Gastrocnemius medialis (tissue), 4 donors: ENCODE measurements around the gene CNST. TPM values are rescaled to one million over a fixed set of nuclear protein-coding genes. Genes with fewer than 3 reads are reported as not detected.

Experiments
- ATAC-seq, 2 donors: fragments of 150-250 bp; one replicate each; pipeline ENCODE4 v1.9.1; 2016
- DNase-seq, 2 donors: peaks; one replicate each; pipeline ENCODE4 v3.0.0-alpha.2; 2019
- H3K27ac ChIP-seq, 4 donors: fragments of 200-600 bp; sonication (generic); 1 replicate in 1 of 4; 2 replicates in 3 of 4; pipeline ENCODE4 v1.5.1; 2016 to 2018; ENCODE audit warnings: mild to moderate bottlenecking in 2 of 4, moderate library complexity in 1 of 4
- H3K27me3 ChIP-seq, 3 donors: fragments of 200-600 bp; sonication (generic) in 2 of 3; 1 replicate in 1 of 3; 2 replicates in 2 of 3; pipeline versions ENCODE4 v1.5.1 to v1.6.0; 2016 to 2019; ENCODE audit warnings: mild to moderate bottlenecking in 1 of 3, moderate library complexity in 1 of 3
- H3K36me3 ChIP-seq, 2 donors: fragments of 200-600 bp; sonication (generic) in 1 of 2; one replicate each; pipeline ENCODE4 v1.5.1; 2017 to 2018
- H3K4me1 ChIP-seq, 2 donors: fragments of 200-600 bp; sonication (generic) in 1 of 2; one replicate each; pipeline ENCODE4 v1.5.1; 2016 to 2017; ENCODE audit warnings: mild to moderate bottlenecking in 2 of 2
- H3K4me3 ChIP-seq, 4 donors: fragments of 200-600 bp; sonication (generic) in 3 of 4; 1 replicate in 1 of 4; 2 replicates in 3 of 4; pipeline ENCODE4 v1.5.1; 2016 to 2019; ENCODE audit warnings: mild to moderate bottlenecking in 2 of 4
- H3K9me3 ChIP-seq, 3 donors: fragments of 200-600 bp; sonication (generic) in 2 of 3; 1 replicate in 1 of 3; 2 replicates in 2 of 3; pipeline ENCODE4 v1.5.1; 2016 to 2019
- CTCF ChIP-seq, 5 experiments: fragments of 450-650 bp in 3 of 5; fragments of 200-600 bp in 2 of 5; sonication (generic) in 2 of 5; IDR thresholded peaks in 4 of 5; conservative IDR thresholded peaks in 1 of 5; 1 replicate in 4 of 5; 2 replicates in 1 of 5; pipeline ENCODE4 v1.5.1; 2016 to 2019; ENCODE audit warnings: antibody characterized with exemption in 5 of 5, mild to moderate bottlenecking in 3 of 5, moderate library complexity in 3 of 5
- POLR2A ChIP-seq, 2 donors: fragments of 450-650 bp; IDR thresholded peaks; one replicate each; pipeline ENCODE4 v1.6.1; 2017; ENCODE audit warnings: antibody characterized with exemption in 2 of 2, mild to moderate bottlenecking in 2 of 2, moderate library complexity in 2 of 2
- in situ Hi-C, 4 donors: fragments of 200-750 bp; cut with MboI; loops; one replicate each; pipeline versions ENCODE4 v1.15.0 to v1.8.0; 2017; ENCODE audit warnings: low sequenced_read_pairs in 4 of 4
- intact Hi-C: fragments of 100-400 bp; cut with DNase I; formaldehyde crosslinking; loops from one replicate; pipeline ENCODE4 v1.15.1; 2023; ENCODE audit warnings: low total_unique reads
- total RNA-seq, 4 donors: library from RNA; depleted of rRNA; stranded (reverse); fragments of >200 nt; gene quantifications; one replicate each; pipeline versions ENCODE4 v1.1.0 to v1.2.3, GENCODE V29; 2016

Gene CNST
- total RNA-seq, 4 donors from 2014 or later, result 62.7 to 105 (median 81.5) TPM

GRCh38 chr1:246579818-246580217 is 13.6 kb downstream of the CNST start:
- H3K27ac ChIP-seq, result peak overlapping the region; percentile 47 to 91 (median 78)
- H3K9me3 ChIP-seq, result no peaks in the 10 kb centered on the region
- H3K36me3 ChIP-seq, result no peaks in the 10 kb centered on the region
- no peak for ATAC-seq
- no peak for DNase-seq
- in situ Hi-C loops, result loop anchor here in 1 of 4 donors (10.0 kb wide), 1 partner anchor 45 kb away; no protein-coding TSS in a partner anchor
- H3K4me1 ChIP-seq, result peaks cover 58 to 83% of the 10 kb centered on the region in 2 donors
- no peak overlapping the region for H3K4me3 ChIP-seq
- intact Hi-C loops, result no loop called here
- TF ChIP-seq CTCF (IDR thresholded peaks at IDR 0.05 in 4 of 5, conservative IDR thresholded peaks at IDR 0.05 in 1 of 5) (no peak), POLR2A (IDR thresholded peaks at IDR 0.05) (no peak)
- H3K27me3 ChIP-seq, result no peaks in the 10 kb centered on the region

GRCh38 chr1:246580497-246581370 is 14.5 kb downstream of the CNST start:
- in situ Hi-C loops, result no loop called here
- no peak overlapping the region for H3K4me3 ChIP-seq
- H3K36me3 ChIP-seq, result no peaks in the 10 kb centered on the region
- intact Hi-C loops, result no loop called here
- peak overlapping the region; percentile 43 to 91 (median 78) for H3K27ac ChIP-seq
- no peaks in the 10 kb centered on the region for H3K27me3 ChIP-seq
- no peak for ATAC-seq
- H3K4me1 ChIP-seq, result peaks cover 63 to 90% of the 10 kb centered on the region in 2 donors
- DNase-seq, result no peak
- TF ChIP-seq POLR2A (IDR thresholded peaks at IDR 0.05) (no peak), CTCF (IDR thresholded peaks at IDR 0.05 in 4 of 5, conservative IDR thresholded peaks at IDR 0.05 in 1 of 5) (no peak)
- H3K9me3 ChIP-seq, result no peaks in the 10 kb centered on the region

- DNase-seq, result no peak
- no peaks in the 10 kb centered on the region for H3K27me3 ChIP-seq
- intact Hi-C loops, result no loop called here
- ATAC-seq, result no peak
- in situ Hi-C loops, result no loop called here
- no peak for TF ChIP-seq POLR2A (IDR thresholded peaks at IDR 0.05)
- H3K27ac ChIP-seq, result peak overlapping the region; percentile 77 to 91 (median 80)
- H3K4me1 ChIP-seq, result peaks cover 71 to 91% of the 10 kb centered on the region in 2 donors
- no peaks in the 10 kb centered on the region for H3K36me3 ChIP-seq
- no peaks in the 10 kb centered on the region for H3K9me3 ChIP-seq
- no peak overlapping the region for H3K4me3 ChIP-seq
Observed at GRCh38 chr1:246582301-246583055, 16.2 kb downstream of the CNST start.

- Histone ChIP-seq H3K9me3 (no peaks in the 10 kb centered on the region), H3K27me3 (no peaks in the 10 kb centered on the region), H3K4me3 (no peak overlapping the region), H3K4me1 (peaks cover 68 to 90% of the 10 kb centered on the region in 2 donors), H3K36me3 (no peaks in the 10 kb centered on the region), H3K27ac (peak overlapping the region; percentile 77 to 91 (median 80))
- ATAC-seq (no peak), DNase-seq (no peak)
- no peak for TF ChIP-seq POLR2A (IDR thresholded peaks at IDR 0.05)
- in situ Hi-C loops (no loop called here), intact Hi-C loops (no loop called here)
Observed at GRCh38 chr1:246583056-246583440, 16.8 kb downstream of the CNST start.

- Histone ChIP-seq H3K9me3 (no peaks in the 10 kb centered on the region), H3K27ac (peak overlapping the region; percentile 77 to 91 (median 80)), H3K36me3 (no peaks in the 10 kb centered on the region), H3K27me3 (no peaks in the 10 kb centered on the region), H3K4me3 (no peak overlapping the region), H3K4me1 (peaks cover 71 to 90% of the 10 kb centered on the region in 2 donors)
- DNase-seq, result peak; percentile 71 to 73
- in situ Hi-C loops, result no loop called here
- ATAC-seq, result peak; percentile 91 to 92
- TF ChIP-seq POLR2A (IDR thresholded peaks at IDR 0.05), result no peak
- TF ChIP-seq CTCF (IDR thresholded peaks at IDR 0.05 in 4 of 5, conservative IDR thresholded peaks at IDR 0.05 in 1 of 5), result no peak
- intact Hi-C loops, result no loop called here
Observed at GRCh38 chr1:246583448-246584185, 17.4 kb downstream of the CNST start.
